ENCODE measurements around the gene USP7. TPM values are rescaled to one million over a fixed set of nuclear protein-coding genes. Genes with fewer than 3 reads are reported as not detected.

Gene USP7
- total RNA-seq, 1 donor from 2014 or later, result 66.9 TPM

DNA sequence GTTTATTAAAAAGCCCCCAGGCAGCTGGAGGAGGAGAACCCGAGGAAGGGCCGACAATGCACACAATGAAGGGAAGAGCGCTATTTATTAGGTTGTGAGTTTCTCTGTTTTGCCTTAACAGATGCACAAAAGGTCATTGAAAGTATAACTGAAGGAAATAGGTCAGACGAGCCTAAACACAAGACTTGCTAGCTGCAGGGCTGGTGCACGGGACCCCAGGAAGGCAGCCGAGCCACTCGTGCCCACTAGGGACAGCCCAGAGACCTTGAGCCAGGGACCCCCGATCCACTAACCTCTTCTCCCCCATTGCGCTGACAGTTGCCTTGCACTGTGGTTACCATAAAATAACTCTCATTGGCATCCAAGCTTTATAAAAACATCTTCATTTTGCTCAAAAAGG is 70.3 kb downstream of the USP7 start:
- Histone ChIP-seq H3K4me3 (ENCODE audit: low read depth, low read length) (no peak overlapping the region), H3K36me3 (ENCODE audit: control insufficient read depth, insufficient read depth, low read length) (peaks cover 4% of the 10 kb centered on the region), H3K27me3 (ENCODE audit: control insufficient read depth, insufficient read depth, low read length) (no peaks in the 10 kb centered on the region)
- no peak for TF ChIP-seq CTCF (IDR thresholded peaks at IDR 0.05; ENCODE audit: insufficient read depth, low read length, poor library complexity, severe bottlenecking)
- DNase-seq (ENCODE audit: low read depth), result no peak

DNA sequence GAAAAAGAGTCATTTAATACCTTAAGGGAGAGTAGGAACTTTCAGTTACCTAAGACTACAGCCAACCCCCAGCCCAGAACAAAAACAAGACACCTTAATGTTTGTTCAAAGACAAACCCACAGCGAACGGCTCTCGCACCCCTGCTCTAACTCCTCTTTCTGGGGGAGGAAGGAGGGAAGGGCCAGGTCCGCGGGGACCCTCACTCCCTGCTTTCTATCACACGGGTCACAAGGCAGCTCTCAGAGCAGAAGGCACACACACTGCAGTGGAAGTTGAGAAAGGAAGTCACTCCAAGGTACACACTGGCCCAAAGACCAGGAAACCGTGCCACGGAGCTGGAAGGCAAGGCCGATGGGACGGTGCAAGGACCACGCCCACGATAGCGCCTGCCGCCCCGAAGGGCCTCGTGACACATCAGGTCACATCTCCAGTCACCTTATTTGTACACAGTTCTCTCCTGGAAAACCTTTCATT is 71.6 kb downstream of the USP7 start:
- peaks cover 6% of the 10 kb centered on the region for H3K36me3 ChIP-seq (ENCODE audit: control insufficient read depth, insufficient read depth, low read length)
- DNase-seq (ENCODE audit: low read depth), result no peak
- TF ChIP-seq CTCF (IDR thresholded peaks at IDR 0.05; ENCODE audit: insufficient read depth, low read length, poor library complexity, severe bottlenecking), result no peak
- H3K27me3 ChIP-seq (ENCODE audit: control insufficient read depth, insufficient read depth, low read length), result no peaks in the 10 kb centered on the region
- no peak overlapping the region for H3K4me3 ChIP-seq (ENCODE audit: low read depth, low read length)

DNA sequence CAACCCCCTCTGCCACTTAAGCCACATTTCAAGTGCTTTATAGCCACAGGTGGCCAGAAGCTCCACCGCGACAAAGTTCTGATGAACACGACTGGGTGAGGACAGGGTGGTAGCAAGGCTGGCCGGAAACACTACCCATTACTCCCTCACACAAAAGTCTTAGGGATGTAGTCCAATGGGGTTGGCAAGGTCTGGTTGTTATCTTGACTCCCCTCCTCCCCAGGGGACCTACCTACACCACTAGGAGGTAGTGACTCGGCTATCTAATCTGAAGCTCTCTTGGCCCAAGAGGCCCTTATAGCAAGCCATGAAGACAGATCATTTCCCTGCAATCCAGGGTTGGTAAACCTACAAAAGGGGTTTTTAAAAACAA is 73.2 kb downstream of the USP7 start:
- no peak for TF ChIP-seq CTCF (IDR thresholded peaks at IDR 0.05; ENCODE audit: insufficient read depth, low read length, poor library complexity, severe bottlenecking)
- peaks cover 6% of the 10 kb centered on the region for H3K36me3 ChIP-seq (ENCODE audit: control insufficient read depth, insufficient read depth, low read length)
- no peak overlapping the region for H3K4me3 ChIP-seq (ENCODE audit: low read depth, low read length)

GRCh38 chr16:8889893-8890548 is 73.7 kb downstream of the USP7 start:
- DNase-seq (ENCODE audit: low read depth), result no peak
- Histone ChIP-seq H3K36me3 (ENCODE audit: control insufficient read depth, insufficient read depth, low read length) (peaks cover 6% of the 10 kb centered on the region), H3K27me3 (ENCODE audit: control insufficient read depth, insufficient read depth, low read length) (no peaks in the 10 kb centered on the region), H3K4me3 (ENCODE audit: low read depth, low read length) (no peak overlapping the region)
- no peak for TF ChIP-seq CTCF (IDR thresholded peaks at IDR 0.05; ENCODE audit: insufficient read depth, low read length, poor library complexity, severe bottlenecking)

More for the DNA sequence above, 73.2 kb downstream of the USP7 start:
- DNase-seq (ENCODE audit: low read depth), result no peak
- H3K27me3 ChIP-seq (ENCODE audit: control insufficient read depth, insufficient read depth, low read length), result no peaks in the 10 kb centered on the region

GRCh38 chr16:8888951-8889892 is 74.5 kb downstream of the USP7 start:
- no peaks in the 10 kb centered on the region for H3K27me3 ChIP-seq (ENCODE audit: control insufficient read depth, insufficient read depth, low read length)
- TF ChIP-seq CTCF (IDR thresholded peaks at IDR 0.05; ENCODE audit: insufficient read depth, low read length, poor library complexity, severe bottlenecking), result no peak
- DNase-seq (ENCODE audit: low read depth), result no peak
- H3K4me3 ChIP-seq (ENCODE audit: low read depth, low read length), result no peak overlapping the region
- H3K36me3 ChIP-seq (ENCODE audit: control insufficient read depth, insufficient read depth, low read length), result peaks cover 6% of the 10 kb centered on the region
